ENCODE data around the gene RSRC2.

The RSRC2 gene

DNA sequence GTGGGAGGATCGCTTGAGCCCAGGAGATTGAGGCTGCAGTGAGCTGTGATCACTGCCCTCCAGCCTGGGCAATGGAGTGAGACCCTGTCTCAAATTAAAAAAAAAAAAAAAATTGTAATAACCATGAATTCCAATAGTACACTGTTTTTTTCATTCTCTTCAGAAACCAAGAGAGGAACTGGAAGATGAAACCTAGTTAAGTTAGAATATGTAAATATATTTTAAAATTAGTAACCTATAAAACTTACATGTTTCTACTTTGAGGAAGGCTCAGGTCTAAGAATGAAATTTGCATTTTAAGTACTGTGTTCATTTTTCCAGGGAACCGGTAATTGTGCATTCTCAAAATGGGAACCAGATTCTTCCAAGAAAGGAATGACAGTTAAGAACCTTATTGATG is 19.1 kb upstream of the RSRC2 start:
- no peaks in the 10 kb centered on the region for H3K9me3 ChIP-seq (ENCODE audit: control insufficient read depth in 1 of 2, low read length in 2 of 2)
- peak overlapping the region in 1 of 2 donors; percentile 25 for H3K9ac ChIP-seq (ENCODE audit: low read depth in 1 of 2, low read length in 2 of 2)
- H3K4me3 ChIP-seq (ENCODE audit: low read depth in 1 of 2, low read length in 2 of 2) = no peak overlapping the region
- H3K4me1 ChIP-seq (ENCODE audit: control insufficient read depth in 1 of 2, insufficient read depth in 2 of 2, low read length in 2 of 2) = no peaks in the 10 kb centered on the region
- no peak overlapping the region for H3K27ac ChIP-seq (ENCODE audit: low read depth, low read length)
- H3K27me3 ChIP-seq (ENCODE audit: control insufficient read depth in 1 of 2, insufficient read depth in 2 of 2, low read length in 2 of 2) = no peaks in the 10 kb centered on the region
- H3K36me3 ChIP-seq (ENCODE audit: control insufficient read depth in 1 of 2, insufficient read depth in 2 of 2, low read length in 2 of 2) = peaks cover 0 to 26% of the 10 kb centered on the region in 2 donors

DNA sequence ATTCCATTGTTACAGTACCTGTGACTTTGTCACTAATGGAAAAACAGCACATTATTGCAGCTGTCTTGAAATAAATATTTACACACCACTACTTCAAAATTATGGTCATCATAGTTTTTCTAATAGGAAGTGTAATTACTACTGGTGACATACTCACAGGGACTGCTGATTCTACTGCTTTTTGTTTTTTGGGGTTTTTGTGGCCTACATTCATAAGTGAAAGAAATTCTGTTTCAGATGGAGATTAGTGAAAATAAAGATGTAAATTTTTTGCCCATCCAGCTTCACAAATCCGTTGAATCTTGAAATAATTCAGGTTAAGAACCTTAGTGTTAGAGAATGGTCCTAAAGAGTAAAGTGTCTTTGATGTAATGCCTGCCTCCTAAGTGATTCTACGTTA is 17.8 kb upstream of the RSRC2 start:
- Histone ChIP-seq H3K9ac (ENCODE audit: low read depth in 1 of 2, low read length in 2 of 2) (no peak overlapping the region), H3K9me3 (ENCODE audit: control insufficient read depth in 1 of 2, low read length in 2 of 2) (no peaks in the 10 kb centered on the region), H3K27ac (ENCODE audit: low read depth, low read length) (no peak overlapping the region), H3K4me3 (ENCODE audit: low read depth in 1 of 2, low read length in 2 of 2) (no peak overlapping the region), H3K4me1 (ENCODE audit: control insufficient read depth in 1 of 2, insufficient read depth in 2 of 2, low read length in 2 of 2) (no peaks in the 10 kb centered on the region), H3K27me3 (ENCODE audit: control insufficient read depth in 1 of 2, insufficient read depth in 2 of 2, low read length in 2 of 2) (no peaks in the 10 kb centered on the region), H3K36me3 (ENCODE audit: control insufficient read depth in 1 of 2, insufficient read depth in 2 of 2, low read length in 2 of 2) (peaks cover 0 to 16% of the 10 kb centered on the region in 2 donors)

DNA sequence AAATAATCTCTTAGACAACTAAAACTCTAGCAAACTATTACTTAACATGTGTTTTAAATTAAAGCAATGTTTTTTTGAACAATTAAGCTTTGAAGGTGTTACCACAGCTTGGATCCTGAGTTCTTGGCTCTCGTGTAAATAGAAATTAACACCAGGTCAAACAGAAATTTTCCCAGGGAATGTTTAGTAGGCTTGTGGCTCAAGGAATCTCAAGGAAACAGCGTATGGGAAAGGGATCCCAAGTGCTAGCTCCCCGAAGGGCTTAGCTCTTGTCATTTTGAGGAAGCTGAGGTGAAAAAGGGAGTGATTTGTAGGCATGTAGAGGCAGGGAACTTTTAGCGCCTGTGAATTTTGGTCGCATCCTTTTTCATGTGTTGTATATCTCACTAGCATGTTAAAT is 11.8 kb upstream of the RSRC2 start:
- Histone ChIP-seq H3K27ac (ENCODE audit: low read depth, low read length) (no peak overlapping the region), H3K4me3 (ENCODE audit: low read depth in 1 of 2, low read length in 2 of 2) (no peak overlapping the region), H3K27me3 (ENCODE audit: control insufficient read depth in 1 of 2, insufficient read depth in 2 of 2, low read length in 2 of 2) (no peaks in the 10 kb centered on the region), H3K9ac (ENCODE audit: low read depth in 1 of 2, low read length in 2 of 2) (no peak overlapping the region), H3K36me3 (ENCODE audit: control insufficient read depth in 1 of 2, insufficient read depth in 2 of 2, low read length in 2 of 2) (peaks cover 0 to 10% of the 10 kb centered on the region in 2 donors), H3K4me1 (ENCODE audit: control insufficient read depth in 1 of 2, insufficient read depth in 2 of 2, low read length in 2 of 2) (no peaks in the 10 kb centered on the region), H3K9me3 (ENCODE audit: control insufficient read depth in 1 of 2, low read length in 2 of 2) (no peaks in the 10 kb centered on the region)

DNA sequence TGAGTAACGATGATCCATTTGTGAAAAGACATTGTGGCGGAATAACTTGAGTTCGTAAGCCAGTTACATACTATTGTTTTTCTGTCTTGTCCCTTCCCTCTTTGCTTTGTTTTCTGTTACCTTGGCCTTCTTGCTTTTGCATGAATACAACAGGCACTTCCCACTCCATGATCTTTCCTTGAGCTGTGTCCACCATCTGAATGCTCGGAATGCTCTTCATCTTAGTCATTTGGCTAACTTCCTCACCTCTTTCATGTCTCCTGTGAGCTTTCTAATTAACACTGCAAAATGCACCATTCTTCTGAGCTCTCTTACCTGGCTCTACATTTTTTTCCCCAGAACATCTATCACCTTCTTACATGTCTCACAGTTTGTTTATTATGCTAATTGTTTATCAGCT is 10.3 kb upstream of the RSRC2 start:
- no peak overlapping the region for H3K9ac ChIP-seq (ENCODE audit: low read depth in 1 of 2, low read length in 2 of 2)
- no peaks in the 10 kb centered on the region for H3K9me3 ChIP-seq (ENCODE audit: control insufficient read depth in 1 of 2, low read length in 2 of 2)
- H3K36me3 ChIP-seq (ENCODE audit: control insufficient read depth in 1 of 2, insufficient read depth in 2 of 2, low read length in 2 of 2) = peaks cover 0 to 14% of the 10 kb centered on the region in 2 donors
- no peak overlapping the region for H3K4me3 ChIP-seq (ENCODE audit: low read depth in 1 of 2, low read length in 2 of 2)
- H3K27ac ChIP-seq (ENCODE audit: low read depth, low read length) = no peak overlapping the region
- H3K4me1 ChIP-seq (ENCODE audit: control insufficient read depth in 1 of 2, insufficient read depth in 2 of 2, low read length in 2 of 2) = no peaks in the 10 kb centered on the region
- no peaks in the 10 kb centered on the region for H3K27me3 ChIP-seq (ENCODE audit: control insufficient read depth in 1 of 2, insufficient read depth in 2 of 2, low read length in 2 of 2)

DNA sequence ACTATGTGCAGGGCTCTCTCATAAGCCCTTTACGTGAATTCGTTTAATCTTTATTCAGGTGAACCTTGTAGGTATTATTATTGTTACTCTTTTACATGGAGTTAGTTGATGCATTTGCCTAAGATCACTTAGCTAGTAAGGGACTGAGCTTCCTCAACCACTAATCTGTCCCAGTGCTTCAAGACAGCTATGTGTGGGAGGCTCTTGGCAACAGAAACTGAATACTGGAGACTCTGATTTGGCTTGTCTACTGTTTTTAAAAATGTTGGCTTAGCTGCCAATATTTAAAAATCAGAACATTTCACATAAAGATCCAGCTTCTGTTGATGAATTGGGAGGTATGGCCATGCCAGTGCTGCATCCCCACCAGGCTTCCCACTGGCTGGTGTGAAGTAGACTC is 7.1 kb upstream of the RSRC2 start:
- H3K9me3 ChIP-seq (ENCODE audit: control insufficient read depth in 1 of 2, low read length in 2 of 2) = no peaks in the 10 kb centered on the region
- no peaks in the 10 kb centered on the region for H3K27me3 ChIP-seq (ENCODE audit: control insufficient read depth in 1 of 2, insufficient read depth in 2 of 2, low read length in 2 of 2)
- no peak overlapping the region for H3K4me3 ChIP-seq (ENCODE audit: low read depth in 1 of 2, low read length in 2 of 2)
- no peak overlapping the region for H3K9ac ChIP-seq (ENCODE audit: low read depth in 1 of 2, low read length in 2 of 2)
- no peaks in the 10 kb centered on the region for H3K4me1 ChIP-seq (ENCODE audit: control insufficient read depth in 1 of 2, insufficient read depth in 2 of 2, low read length in 2 of 2)
- no peak overlapping the region for H3K27ac ChIP-seq (ENCODE audit: low read depth, low read length)
- peaks cover 0 to 17% of the 10 kb centered on the region in 2 donors for H3K36me3 ChIP-seq (ENCODE audit: control insufficient read depth in 1 of 2, insufficient read depth in 2 of 2, low read length in 2 of 2)

DNA sequence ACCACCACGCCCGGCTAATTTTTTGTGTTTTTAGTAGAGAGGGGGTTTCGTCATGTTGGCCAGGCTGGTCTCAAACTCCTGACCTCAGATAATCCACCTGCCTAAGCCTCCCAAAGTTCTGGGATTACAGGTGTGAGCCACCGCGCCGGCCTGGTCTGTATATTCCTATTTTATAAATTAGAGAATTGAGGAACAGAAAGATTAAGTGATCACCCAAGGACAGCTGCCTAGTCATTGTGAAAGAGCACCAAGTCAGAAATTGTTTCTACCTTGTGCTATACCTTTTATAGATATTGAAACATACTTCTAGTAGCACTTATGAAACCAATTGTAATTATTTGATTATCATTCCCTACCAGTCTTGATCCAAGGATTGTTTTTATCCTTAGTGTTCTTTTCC is 2.3 kb upstream of the RSRC2 start:
- Histone ChIP-seq H3K4me3 (ENCODE audit: low read depth in 1 of 2, low read length in 2 of 2) (no peak overlapping the region), H3K9ac (ENCODE audit: low read depth in 1 of 2, low read length in 2 of 2) (no peak overlapping the region), H3K9me3 (ENCODE audit: control insufficient read depth in 1 of 2, low read length in 2 of 2) (no peaks in the 10 kb centered on the region), H3K4me1 (ENCODE audit: control insufficient read depth in 1 of 2, insufficient read depth in 2 of 2, low read length in 2 of 2) (peaks cover 17 to 19% of the 10 kb centered on the region in 2 donors), H3K27me3 (ENCODE audit: control insufficient read depth in 1 of 2, insufficient read depth in 2 of 2, low read length in 2 of 2) (no peaks in the 10 kb centered on the region), H3K27ac (ENCODE audit: low read depth, low read length) (no peak overlapping the region), H3K36me3 (ENCODE audit: control insufficient read depth in 1 of 2, insufficient read depth in 2 of 2, low read length in 2 of 2) (peaks cover 3 to 7% of the 10 kb centered on the region in 2 donors)

DNA sequence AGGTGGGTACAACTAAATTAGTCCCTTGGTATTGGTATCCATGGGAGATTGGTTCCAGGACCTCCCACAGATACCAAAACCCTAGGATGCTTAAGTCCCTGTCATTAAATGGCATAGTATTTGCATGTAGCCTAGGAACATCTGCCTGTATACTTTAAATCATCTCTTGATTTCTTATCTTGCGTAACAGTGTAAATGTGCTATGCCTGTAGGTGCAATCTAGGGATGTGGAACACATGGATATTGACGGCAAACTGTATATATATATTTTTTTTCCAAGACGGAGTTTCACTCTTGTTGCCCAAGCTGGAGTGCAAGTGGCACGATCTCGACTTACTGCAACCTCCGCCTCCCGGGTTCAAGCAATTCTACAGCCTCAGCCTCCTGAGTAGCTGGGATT is 1.8 kb upstream of the RSRC2 start:
- H3K4me3 ChIP-seq (ENCODE audit: low read depth in 1 of 2, low read length in 2 of 2) = peak overlapping the region; percentile 86 to 94
- H3K36me3 ChIP-seq (ENCODE audit: control insufficient read depth in 1 of 2, insufficient read depth in 2 of 2, low read length in 2 of 2) = peaks cover 6 to 7% of the 10 kb centered on the region in 2 donors
- H3K27ac ChIP-seq (ENCODE audit: low read depth, low read length) = no peak overlapping the region
- peak overlapping the region in 1 of 2 donors; percentile 61 for H3K9ac ChIP-seq (ENCODE audit: low read depth in 1 of 2, low read length in 2 of 2)
- H3K27me3 ChIP-seq (ENCODE audit: control insufficient read depth in 1 of 2, insufficient read depth in 2 of 2, low read length in 2 of 2) = no peaks in the 10 kb centered on the region
- no peaks in the 10 kb centered on the region for H3K9me3 ChIP-seq (ENCODE audit: control insufficient read depth in 1 of 2, low read length in 2 of 2)
- peaks cover 21 to 23% of the 10 kb centered on the region in 2 donors for H3K4me1 ChIP-seq (ENCODE audit: control insufficient read depth in 1 of 2, insufficient read depth in 2 of 2, low read length in 2 of 2)

DNA sequence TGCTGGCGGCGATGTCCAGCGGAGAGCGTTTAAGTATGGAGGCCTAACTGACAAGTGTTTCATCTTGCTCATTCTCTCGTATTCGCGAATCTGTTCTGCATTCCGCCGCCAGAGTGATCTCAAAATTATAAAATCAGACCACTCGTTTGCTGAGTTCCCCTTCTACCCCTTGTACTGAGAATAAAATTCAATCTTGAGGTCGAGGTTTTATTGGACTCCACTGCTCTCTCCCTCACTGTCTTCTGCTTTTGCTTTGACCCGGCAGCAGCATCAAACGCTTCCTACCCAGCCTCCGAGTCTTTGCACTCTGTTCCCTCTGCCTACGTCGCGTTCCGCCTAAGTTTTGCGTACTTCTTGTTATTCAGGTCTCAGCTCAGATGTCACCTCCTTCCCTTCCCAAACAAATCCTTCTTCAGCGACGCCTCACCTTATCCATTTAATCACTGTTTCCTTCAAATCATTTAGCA is 775 bp upstream of the RSRC2 start:
- Histone ChIP-seq H3K4me3 (ENCODE audit: low read depth in 1 of 2, low read length in 2 of 2) (peak overlapping the region; percentile 86 to 94), H3K9ac (ENCODE audit: low read depth in 1 of 2, low read length in 2 of 2) (peak overlapping the region; percentile 61 to 80), H3K4me1 (ENCODE audit: control insufficient read depth in 1 of 2, insufficient read depth in 2 of 2, low read length in 2 of 2) (peaks cover 32 to 33% of the 10 kb centered on the region in 2 donors), H3K36me3 (ENCODE audit: control insufficient read depth in 1 of 2, insufficient read depth in 2 of 2, low read length in 2 of 2) (peaks cover 4 to 6% of the 10 kb centered on the region in 2 donors), H3K27ac (ENCODE audit: low read depth, low read length) (no peak overlapping the region), H3K9me3 (ENCODE audit: control insufficient read depth in 1 of 2, low read length in 2 of 2) (no peaks in the 10 kb centered on the region), H3K27me3 (ENCODE audit: control insufficient read depth in 1 of 2, insufficient read depth in 2 of 2, low read length in 2 of 2) (no peaks in the 10 kb centered on the region)

DNA sequence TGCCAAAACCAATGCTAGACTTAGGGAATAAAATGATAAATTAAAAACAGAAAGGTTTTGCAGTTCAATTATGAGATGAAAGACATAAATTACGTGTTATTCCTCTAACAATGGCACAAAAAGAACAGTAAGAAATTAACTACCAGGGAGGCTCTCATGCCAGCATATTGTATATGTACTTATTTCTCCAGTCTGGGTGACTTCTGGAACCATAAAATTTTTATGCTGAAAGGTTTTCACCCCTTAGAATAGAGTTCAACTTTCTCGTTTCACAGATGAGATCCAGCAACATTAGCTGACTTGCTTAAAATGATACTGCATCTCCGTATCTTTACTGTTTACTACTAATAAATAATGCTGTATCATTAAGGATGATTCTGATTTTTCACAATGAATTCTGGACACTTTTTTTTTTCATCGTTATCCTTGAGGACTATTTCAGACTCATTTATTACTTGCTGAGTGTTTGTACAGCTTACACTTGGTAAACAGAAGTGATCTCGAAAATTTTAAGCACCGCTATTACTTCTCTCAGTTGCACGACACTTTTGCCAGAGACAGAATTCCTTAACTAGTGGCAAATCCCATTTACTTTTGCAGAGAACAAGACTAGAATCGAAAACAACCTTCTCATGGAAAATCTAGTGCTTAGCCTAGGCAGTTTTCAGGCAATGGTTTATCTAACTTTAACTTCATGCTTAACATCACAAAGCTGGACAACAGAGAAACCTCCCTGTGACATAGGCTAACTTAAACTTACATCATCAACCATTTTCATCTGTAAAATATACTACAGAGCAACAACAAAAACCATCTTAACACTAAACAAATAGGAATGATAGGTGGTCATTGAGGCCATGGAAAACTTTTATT is 2.7 kb downstream of the RSRC2 start:
- Histone ChIP-seq H3K36me3 (ENCODE audit: control insufficient read depth in 1 of 2, insufficient read depth in 2 of 2, low read length in 2 of 2) (peaks cover 23 to 33% of the 10 kb centered on the region in 2 donors), H3K9ac (ENCODE audit: low read depth in 1 of 2, low read length in 2 of 2) (peak overlapping the region; percentile 20 to 100), H3K4me3 (ENCODE audit: low read depth in 1 of 2, low read length in 2 of 2) (peak overlapping the region; percentile 49 to 74), H3K9me3 (ENCODE audit: control insufficient read depth in 1 of 2, low read length in 2 of 2) (no peaks in the 10 kb centered on the region), H3K4me1 (ENCODE audit: control insufficient read depth in 1 of 2, insufficient read depth in 2 of 2, low read length in 2 of 2) (peaks cover 33 to 40% of the 10 kb centered on the region in 2 donors), H3K27ac (ENCODE audit: low read depth, low read length) (no peak overlapping the region), H3K27me3 (ENCODE audit: control insufficient read depth in 1 of 2, insufficient read depth in 2 of 2, low read length in 2 of 2) (no peaks in the 10 kb centered on the region)

DNA sequence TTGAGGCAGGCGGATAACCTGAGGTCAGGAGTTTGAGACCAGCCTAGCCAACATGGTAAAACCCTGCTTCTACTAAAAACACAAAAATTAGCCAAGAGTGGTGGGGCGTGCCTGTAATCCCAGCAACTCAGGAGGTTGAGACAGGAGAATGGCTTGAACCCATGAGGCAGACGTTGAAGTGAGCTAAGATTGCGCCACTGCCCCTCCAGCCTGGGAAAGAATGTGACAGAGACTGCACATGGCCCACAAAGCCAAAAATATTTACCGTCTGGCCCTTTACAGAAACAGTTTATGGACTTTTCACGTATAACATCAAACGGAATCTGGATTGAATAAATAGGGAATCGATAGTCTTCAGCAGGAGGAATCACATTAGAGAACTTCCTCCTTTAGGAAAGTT is 3.5 kb downstream of the RSRC2 start:
- no peaks in the 10 kb centered on the region for H3K27me3 ChIP-seq (ENCODE audit: control insufficient read depth in 1 of 2, insufficient read depth in 2 of 2, low read length in 2 of 2)
- H3K9me3 ChIP-seq (ENCODE audit: control insufficient read depth in 1 of 2, low read length in 2 of 2) = no peaks in the 10 kb centered on the region
- peak overlapping the region; percentile 24 to 55 for H3K4me3 ChIP-seq (ENCODE audit: low read depth in 1 of 2, low read length in 2 of 2)
- H3K27ac ChIP-seq (ENCODE audit: low read depth, low read length) = no peak overlapping the region
- H3K9ac ChIP-seq (ENCODE audit: low read depth in 1 of 2, low read length in 2 of 2) = peak overlapping the region; percentile 2 to 4
- H3K4me1 ChIP-seq (ENCODE audit: control insufficient read depth in 1 of 2, insufficient read depth in 2 of 2, low read length in 2 of 2) = peaks cover 33 to 40% of the 10 kb centered on the region in 2 donors
- peaks cover 28 to 41% of the 10 kb centered on the region in 2 donors for H3K36me3 ChIP-seq (ENCODE audit: control insufficient read depth in 1 of 2, insufficient read depth in 2 of 2, low read length in 2 of 2)
